Thoracic aorta (tissue), 2 donors: ENCODE results near the gene TTC21A. TPM values are rescaled to one million over a fixed set of nuclear protein-coding genes. Genes with fewer than 3 reads are reported as not detected.

Source experiments
- ATAC-seq: fragments of 150-250 bp; one replicate; pipeline ENCODE4 v1.8.0; 2017; ENCODE audit warnings: low read depth; ENCODE audit not compliant: insufficient number of reproducible peaks, low FRiP score
- DNase-seq: peaks from one replicate; pipeline ENCODE4 v3.0.0-alpha.2; 2020; ENCODE audit warnings: low spot score
- H3K27ac ChIP-seq, 2 donors: fragments of 200-600 bp; sonication (generic); 1 replicate in 1 of 2; 2 replicates in 1 of 2; pipeline ENCODE4 v1.5.1; 2016; ENCODE audit warnings: mild to moderate bottlenecking in 2 of 2, moderate library complexity in 2 of 2
- H3K27me3 ChIP-seq: fragments of 200-600 bp; sonication (generic); replicated peaks from 2 replicates; pipeline ENCODE4 v1.6.0; 2016; ENCODE audit warnings: mild to moderate bottlenecking; ENCODE audit not compliant: insufficient read depth
- H3K36me3 ChIP-seq: fragments of 200-600 bp; sonication (generic); one replicate; pipeline ENCODE4 v1.5.1; 2016
- H3K4me1 ChIP-seq, 2 donors: fragments of 200-600 bp; sonication (generic); 1 replicate in 1 of 2; 2 replicates in 1 of 2; pipeline versions ENCODE4 v1.5.1 to v1.6.0; 2016; ENCODE audit warnings: low read depth in 2 of 2, mild to moderate bottlenecking in 1 of 2; ENCODE audit not compliant: control insufficient read depth in 1 of 2
- H3K4me3 ChIP-seq: fragments of 200-600 bp; sonication (generic); 2 replicates; pipeline ENCODE4 v1.5.1; 2016; ENCODE audit warnings: mild to moderate bottlenecking
- H3K9me3 ChIP-seq: fragments of 200-600 bp; sonication (generic); 2 replicates; pipeline ENCODE4 v1.5.1; 2016
- total RNA-seq, 2 donors: library from RNA; depleted of rRNA; stranded (reverse); fragments of >200 nt; gene quantifications; one replicate each; pipeline versions ENCODE4 v1.1.0 to v1.2.3, GENCODE V29; 2016
- TF ChIP-seq, protein P1 (sequence below): fragments of 200-600 bp; sonication (generic); IDR thresholded peaks from one replicate; pipeline ENCODE4 v1.5.1; 2019; ENCODE audit warnings: antibody characterized with exemption

Gene TTC21A
- total RNA-seq, 2 donors from 2014 or later, result 3.0 to 14.9 TPM

DNA sequence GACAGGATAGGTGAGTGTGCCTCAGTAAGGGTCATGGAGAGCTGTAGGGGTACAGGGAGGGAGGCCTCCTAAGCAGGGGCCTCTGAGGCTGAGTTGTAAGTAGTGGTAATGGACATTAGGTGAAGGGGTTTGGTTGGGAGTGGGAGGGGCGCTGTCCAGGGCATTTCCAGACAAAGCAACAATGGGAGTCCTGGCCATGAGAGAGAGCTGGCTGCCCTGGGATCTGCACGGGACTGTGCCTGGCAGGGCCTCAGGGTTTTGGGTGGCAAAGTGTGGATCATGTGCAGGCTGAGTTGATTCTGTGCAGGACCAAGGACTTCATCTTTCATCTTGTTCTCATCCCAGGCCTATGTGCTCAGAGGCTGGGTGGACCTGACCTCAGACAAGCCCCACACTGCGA lies 4.6 kb downstream of the TTC21A start:
- DNase-seq (no peak), ATAC-seq (no peak)
- no peak overlapping the region for H3K4me3 ChIP-seq
- no peaks in the 10 kb centered on the region for H3K27me3 ChIP-seq
- H3K27ac ChIP-seq, result no peak overlapping the region
- peaks cover 0 to 12% of the 10 kb centered on the region in 2 donors for H3K4me1 ChIP-seq
- no peaks in the 10 kb centered on the region for H3K9me3 ChIP-seq
- no peaks in the 10 kb centered on the region for H3K36me3 ChIP-seq
- TF ChIP-seq, protein P1, sequence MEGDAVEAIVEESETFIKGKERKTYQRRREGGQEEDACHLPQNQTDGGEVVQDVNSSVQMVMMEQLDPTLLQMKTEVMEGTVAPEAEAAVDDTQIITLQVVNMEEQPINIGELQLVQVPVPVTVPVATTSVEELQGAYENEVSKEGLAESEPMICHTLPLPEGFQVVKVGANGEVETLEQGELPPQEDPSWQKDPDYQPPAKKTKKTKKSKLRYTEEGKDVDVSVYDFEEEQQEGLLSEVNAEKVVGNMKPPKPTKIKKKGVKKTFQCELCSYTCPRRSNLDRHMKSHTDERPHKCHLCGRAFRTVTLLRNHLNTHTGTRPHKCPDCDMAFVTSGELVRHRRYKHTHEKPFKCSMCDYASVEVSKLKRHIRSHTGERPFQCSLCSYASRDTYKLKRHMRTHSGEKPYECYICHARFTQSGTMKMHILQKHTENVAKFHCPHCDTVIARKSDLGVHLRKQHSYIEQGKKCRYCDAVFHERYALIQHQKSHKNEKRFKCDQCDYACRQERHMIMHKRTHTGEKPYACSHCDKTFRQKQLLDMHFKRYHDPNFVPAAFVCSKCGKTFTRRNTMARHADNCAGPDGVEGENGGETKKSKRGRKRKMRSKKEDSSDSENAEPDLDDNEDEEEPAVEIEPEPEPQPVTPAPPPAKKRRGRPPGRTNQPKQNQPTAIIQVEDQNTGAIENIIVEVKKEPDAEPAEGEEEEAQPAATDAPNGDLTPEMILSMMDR, result no peak

DNA sequence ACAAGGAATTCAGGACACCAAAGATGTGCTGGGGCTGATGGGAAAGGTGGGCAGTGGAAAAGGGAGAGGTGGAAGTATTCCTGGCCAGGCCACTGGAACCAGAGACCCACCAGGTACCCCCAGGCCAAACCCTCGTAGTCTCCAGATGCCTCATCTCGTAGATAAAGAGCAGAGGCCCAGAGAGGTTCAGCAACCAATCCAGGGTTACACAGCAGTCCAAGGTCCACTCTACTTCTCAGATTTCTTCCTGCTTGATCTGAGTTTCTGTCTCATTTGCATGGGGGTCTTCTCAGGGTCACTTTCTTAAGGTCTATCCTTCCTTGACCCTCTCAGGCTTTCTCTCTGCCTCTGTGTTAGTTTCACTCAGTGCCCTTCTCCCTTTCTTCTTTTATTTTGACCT lies 5.1 kb downstream of the TTC21A start:
- ATAC-seq (no peak), DNase-seq (no peak)
- TF ChIP-seq, protein P1, result no peak
- Histone ChIP-seq H3K4me1 (peaks cover 0 to 12% of the 10 kb centered on the region in 2 donors), H3K36me3 (no peaks in the 10 kb centered on the region), H3K27me3 (no peaks in the 10 kb centered on the region), H3K9me3 (no peaks in the 10 kb centered on the region), H3K27ac (no peak overlapping the region), H3K4me3 (no peak overlapping the region)

DNA sequence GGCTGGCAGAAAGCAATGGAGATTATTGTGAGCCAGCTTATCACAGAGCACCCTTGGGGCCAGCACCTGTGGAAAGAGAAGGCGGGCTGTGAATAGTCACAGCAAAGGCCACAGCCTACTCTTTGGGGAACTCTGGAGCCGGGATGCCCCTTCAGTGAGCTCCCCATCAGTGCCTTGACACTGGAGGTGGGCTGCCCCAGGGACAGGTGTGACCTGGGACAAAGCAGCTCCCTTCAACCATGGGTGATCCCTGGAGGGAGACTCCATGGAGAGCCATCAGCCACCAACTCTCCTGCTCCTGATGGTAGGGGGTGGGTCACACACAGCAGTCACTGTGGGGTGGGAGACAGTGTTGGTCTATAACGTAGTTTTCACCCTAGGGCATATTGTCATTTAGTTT lies 5.8 kb downstream of the TTC21A start:
- DNase-seq, result no peak
- Histone ChIP-seq H3K27me3 (no peaks in the 10 kb centered on the region), H3K9me3 (no peaks in the 10 kb centered on the region), H3K27ac (no peak overlapping the region), H3K4me1 (peaks cover 0 to 6% of the 10 kb centered on the region in 2 donors), H3K36me3 (no peaks in the 10 kb centered on the region), H3K4me3 (no peak overlapping the region)
- no peak for ATAC-seq
- TF ChIP-seq, protein P1, result no peak

DNA sequence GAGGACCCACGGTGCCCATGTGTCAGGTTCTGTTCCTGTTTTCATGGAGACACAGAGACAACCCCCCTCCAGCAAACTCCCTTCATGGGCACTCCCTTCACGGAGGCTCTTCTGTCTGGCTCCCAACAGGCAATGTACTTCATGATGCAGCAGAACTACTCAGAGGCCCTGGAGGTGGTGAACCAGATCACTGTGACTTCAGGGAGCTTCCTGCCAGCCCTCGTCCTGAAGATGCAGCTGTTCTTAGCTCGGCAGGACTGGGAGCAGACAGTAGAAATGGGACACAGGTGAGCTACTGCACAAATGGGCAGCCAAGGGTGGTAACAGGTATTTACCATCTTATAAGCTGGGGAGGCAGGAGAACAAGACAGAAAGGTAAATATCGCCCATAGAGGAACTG lies 7.0 kb downstream of the TTC21A start:
- no peak overlapping the region for H3K27ac ChIP-seq
- DNase-seq (no peak), ATAC-seq (no peak)
- TF ChIP-seq, protein P1, result no peak
- no peaks in the 10 kb centered on the region for H3K4me1 ChIP-seq
- no peaks in the 10 kb centered on the region for H3K27me3 ChIP-seq
- no peaks in the 10 kb centered on the region for H3K36me3 ChIP-seq
- H3K4me3 ChIP-seq, result no peak overlapping the region
- no peaks in the 10 kb centered on the region for H3K9me3 ChIP-seq

DNA sequence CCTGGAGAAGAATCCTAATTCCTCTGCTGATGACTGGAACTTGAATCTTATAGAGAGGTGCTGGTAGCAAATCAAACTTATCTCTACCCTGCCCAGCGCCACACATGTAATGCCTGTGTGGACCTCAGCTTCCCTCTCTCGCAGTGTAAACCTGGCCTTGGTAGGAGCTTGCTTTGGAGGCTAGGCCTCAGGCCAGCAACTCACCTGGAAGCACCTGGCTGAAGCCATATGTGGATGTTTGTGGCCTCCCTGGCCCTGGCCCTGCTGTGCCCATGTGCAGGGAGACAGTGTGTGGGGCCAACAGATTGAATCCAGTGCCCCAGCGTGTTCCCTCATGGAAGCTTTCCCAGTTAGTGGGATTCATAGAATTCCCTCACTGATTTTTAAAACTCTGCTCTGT lies 8.4 kb downstream of the TTC21A start:
- ATAC-seq (no peak), DNase-seq (no peak)
- Histone ChIP-seq H3K27me3 (no peaks in the 10 kb centered on the region), H3K4me1 (no peaks in the 10 kb centered on the region), H3K27ac (no peak overlapping the region), H3K36me3 (peaks cover 5% of the 10 kb centered on the region), H3K9me3 (no peaks in the 10 kb centered on the region), H3K4me3 (no peak overlapping the region)
- TF ChIP-seq, protein P1, result no peak
